VCaP (cell line): ENCODE measurements around the gene SLC52A3.

Experiments used
- H3K27ac ChIP-seq: fragments of 450-650 bp; 2 replicates; pipeline ENCODE4 v1.5.1; 2017
- CTCF ChIP-seq: fragments of 450-650 bp; conservative IDR thresholded peaks from 2 replicates; pipeline ENCODE4 v1.5.1; 2017; ENCODE audit warnings: mild to moderate bottlenecking, moderate library complexity

The SLC52A3 gene

GRCh38 chr20:774016-774659, 5.8 kb upstream of the SLC52A3 start:
- no peak for TF ChIP-seq CTCF
- no peak overlapping the region for H3K27ac ChIP-seq

DNA sequence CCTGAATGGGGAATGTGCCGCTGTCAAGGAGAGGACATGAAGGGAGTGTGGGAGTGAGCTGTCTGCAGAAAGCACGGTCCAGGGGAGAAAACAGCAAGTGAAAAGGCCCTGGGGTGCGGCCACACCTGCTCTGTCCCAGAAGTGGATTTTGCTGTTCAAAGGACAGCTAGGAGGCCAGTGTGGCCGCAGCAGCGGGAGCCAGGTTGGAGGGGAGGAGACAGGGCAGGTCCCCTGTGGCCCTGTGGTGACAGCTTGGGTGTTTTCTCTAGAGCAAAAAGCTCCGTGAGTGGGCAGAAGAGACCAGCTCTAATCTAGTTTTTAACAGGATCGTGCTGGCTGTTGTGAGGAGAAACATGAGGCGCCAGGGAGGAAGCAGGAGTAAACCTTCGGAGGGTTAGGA, 4.5 kb upstream of the SLC52A3 start:
- no peak for TF ChIP-seq CTCF
- H3K27ac ChIP-seq = no peak overlapping the region

DNA sequence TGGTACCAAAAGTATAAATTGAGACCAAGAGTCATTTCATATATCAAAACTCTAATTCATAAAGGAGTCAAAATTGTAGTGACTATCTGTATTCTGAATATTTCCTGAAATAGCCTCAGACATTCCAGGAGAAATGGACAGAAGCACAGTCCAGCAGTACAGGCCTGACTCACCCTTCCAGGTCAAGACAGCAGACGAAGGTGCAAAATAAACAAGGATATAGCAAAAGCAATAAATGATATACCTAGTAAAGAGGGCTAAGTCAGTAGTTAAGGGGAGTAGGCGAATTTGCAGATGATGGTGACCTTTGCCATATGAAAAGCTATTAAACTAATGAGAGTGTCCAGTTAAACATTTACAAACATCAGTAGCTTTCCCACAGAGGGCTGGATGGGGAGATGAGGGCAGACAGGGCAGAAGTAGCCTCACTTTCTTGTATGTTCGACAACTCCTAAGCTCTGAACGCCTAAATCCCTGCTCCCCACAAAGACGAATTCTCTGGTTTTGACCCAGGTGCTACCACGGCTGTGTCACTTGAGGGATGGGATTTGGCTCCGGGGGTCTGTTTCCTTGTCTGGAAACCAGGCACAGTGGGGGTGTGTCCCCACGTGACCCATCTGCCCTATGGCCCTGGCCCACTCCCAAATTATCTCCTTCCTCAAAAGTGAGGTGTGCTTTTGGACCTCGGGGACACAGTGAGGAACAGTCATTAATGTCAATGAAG, 3.6 kb upstream of the SLC52A3 start:
- H3K27ac ChIP-seq = no peak overlapping the region
- no peak for TF ChIP-seq CTCF

GRCh38 chr20:770691-771090, 2.4 kb upstream of the SLC52A3 start:
- H3K27ac ChIP-seq = no peak overlapping the region
- TF ChIP-seq CTCF = no peak

DNA sequence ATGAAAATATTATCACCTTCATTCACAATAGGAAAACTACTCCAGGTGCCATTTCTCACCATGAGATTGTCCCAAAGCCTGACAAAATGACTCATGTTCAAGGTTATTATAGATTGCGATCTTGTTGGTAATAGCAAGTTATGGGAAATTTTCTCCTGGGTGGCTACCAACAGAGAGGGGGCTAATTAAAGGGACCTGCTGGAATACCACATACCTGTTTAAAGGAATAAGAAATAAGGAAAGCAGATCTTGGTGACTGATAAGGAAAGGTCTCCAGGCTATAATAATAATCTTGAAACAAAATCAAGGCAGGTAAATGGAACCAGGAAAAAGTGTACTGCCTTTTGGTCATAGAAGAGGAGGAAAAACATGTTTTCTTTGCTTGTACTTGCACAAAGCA, 1.4 kb downstream of the SLC52A3 start:
- no peak for TF ChIP-seq CTCF
- peak overlapping the region; percentile 82 for H3K27ac ChIP-seq

DNA sequence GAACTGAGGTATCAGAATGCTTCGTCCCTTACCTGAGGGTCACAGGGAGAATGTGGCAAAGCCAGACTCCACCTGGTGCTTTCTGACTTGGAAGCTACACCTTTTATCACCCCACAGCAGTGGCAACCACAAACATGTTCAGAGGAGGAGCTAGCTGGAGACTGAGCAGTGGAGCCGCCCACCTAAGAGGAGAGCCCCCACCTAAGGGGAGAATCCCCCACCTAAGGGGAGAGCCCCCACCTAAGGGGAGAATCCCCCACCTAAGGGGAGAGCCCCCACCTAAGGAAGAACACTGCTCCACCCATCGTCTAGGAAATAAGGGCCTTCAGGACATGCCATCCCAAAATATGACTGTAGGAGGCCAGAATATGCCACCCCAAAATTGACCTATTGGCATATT, 4.0 kb downstream of the SLC52A3 start:
- no peak for TF ChIP-seq CTCF
- H3K27ac ChIP-seq = no peak overlapping the region

DNA sequence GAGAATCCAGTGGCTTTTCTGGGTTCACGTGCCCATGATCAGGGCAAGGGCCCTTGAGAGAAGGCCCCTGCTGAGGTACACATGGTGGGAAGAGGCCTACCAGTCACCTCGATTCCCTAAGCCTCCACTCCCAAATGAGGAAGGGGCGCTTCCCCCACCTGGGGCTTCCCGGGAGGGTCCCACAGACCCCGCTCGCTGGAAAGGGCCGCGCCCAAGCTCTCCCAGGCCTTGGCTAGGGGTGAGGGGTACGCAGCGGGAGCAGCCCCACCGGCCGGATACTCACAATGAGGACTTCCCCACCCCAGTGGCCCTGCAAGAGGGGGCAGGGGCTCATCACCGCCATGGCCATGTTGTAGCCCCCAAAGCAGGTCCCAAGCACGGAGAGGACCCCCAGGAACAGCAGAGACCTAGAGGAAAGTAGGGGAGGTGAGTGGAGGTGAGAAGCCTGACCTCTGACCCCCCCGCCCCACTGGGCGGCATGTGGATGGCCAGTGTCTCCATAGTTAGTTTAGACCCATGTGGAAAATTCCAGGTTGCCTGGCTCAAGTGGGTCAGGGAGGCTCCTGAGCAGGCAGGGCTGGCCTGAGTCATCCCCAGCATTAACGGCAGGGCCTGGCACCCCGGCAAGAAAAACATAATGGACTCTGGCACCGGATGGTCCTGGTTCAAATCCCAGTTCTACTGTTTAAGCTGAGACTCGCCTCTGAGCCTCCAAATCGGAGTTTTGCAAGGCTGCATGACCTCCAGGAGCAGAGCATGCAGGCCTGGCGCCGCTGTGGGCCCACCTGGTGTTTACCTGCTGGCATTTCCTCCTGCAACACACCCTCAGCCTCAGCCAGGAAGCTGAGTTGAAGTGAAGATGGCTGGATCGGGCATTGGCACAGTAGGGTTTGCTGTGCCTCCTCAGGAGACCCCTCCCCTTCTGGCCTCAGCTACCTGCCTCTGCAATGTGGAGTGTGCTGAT, 6.6 kb downstream of the SLC52A3 start:
- TF ChIP-seq CTCF = no peak

More for the DNA sequence above, 6.6 kb downstream of the SLC52A3 start:
- no peak overlapping the region for H3K27ac ChIP-seq
